Measurements from ENCODE around the gene FGGY. TPM values are rescaled to one million over a fixed set of nuclear protein-coding genes. Genes with fewer than 3 reads are reported as not detected.

FGGY gene, protein sequence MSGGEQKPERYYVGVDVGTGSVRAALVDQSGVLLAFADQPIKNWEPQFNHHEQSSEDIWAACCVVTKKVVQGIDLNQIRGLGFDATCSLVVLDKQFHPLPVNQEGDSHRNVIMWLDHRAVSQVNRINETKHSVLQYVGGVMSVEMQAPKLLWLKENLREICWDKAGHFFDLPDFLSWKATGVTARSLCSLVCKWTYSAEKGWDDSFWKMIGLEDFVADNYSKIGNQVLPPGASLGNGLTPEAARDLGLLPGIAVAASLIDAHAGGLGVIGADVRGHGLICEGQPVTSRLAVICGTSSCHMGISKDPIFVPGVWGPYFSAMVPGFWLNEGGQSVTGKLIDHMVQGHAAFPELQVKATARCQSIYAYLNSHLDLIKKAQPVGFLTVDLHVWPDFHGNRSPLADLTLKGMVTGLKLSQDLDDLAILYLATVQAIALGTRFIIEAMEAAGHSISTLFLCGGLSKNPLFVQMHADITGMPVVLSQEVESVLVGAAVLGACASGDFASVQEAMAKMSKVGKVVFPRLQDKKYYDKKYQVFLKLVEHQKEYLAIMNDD
- 1.8 to 2.3 TPM (median 2.2 TPM) in 5 replicates for total RNA-seq (2022; extraction: Qiagen RNA extraction)

DNA sequence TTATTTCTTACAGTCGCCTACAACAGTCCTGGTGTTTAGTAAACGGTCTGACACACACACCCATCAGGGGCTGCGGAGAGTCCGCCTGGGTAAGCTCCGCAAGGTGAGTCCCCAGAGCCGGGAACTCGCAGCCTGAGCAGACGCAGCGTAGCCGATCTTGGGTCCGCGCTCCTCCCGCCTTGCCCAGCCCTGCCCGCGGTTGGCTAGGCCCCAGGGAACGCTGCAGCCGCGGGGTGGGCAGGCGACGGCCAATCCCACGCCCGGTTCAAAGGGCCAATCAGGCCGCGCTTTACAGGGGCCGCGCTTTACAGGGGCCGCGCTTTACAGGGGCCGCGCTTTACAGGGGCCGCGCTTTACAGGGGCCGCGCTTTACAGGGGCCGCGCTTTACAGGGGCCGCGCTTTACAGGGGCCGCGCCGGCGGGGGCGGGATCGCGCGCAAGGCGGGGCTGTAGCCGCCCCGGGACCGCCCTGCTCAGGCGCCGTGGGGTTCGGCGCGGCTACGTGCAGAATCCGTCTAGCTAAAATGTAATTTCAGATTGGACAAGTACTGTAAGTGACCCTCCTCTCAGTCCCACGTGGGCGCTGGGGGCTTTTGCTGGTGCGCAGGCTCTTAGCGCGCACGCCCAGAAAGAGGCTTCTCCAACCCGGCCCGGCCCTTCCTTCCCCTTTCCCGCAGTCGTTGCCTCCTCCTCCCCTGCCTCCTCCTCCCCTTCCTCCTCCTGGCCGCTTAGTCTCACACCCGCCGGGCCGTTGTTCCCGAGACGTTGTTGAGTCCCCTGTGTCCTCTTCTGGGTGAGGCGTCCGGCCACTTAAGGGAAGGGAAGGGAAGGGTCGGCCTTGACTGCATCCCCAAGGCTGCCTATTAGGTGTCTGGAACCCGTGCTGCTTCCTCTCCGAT is at the start of gene FGGY:
TSS of gene FGGY (plus strand) at position 737 of the 899 bp plus-strand sequence. CDS start 24,456 bp downstream, outside the sequence.

Data from A549 treated with Hydrocortisone at 1 μM for 4 hours (cell line).